K562 (cell line): ENCODE measurements around the gene RGL2. TPM values are rescaled to one million over a fixed set of nuclear protein-coding genes. Genes with fewer than 3 reads are reported as not detected.
A peak's percentile ranks its signal among the peaks of the same experiment; 100 is the strongest.

Source experiments
- AFF4 ChIP-seq: sonication (generic); formaldehyde crosslinking; IDR thresholded peaks from 2 replicates; pipeline ENCODE4 v1.8.0; 2023; ENCODE audit warnings: mild to moderate bottlenecking, missing genetic modification reagents
- BCL6 ChIP-seq: fragments of 250-450 bp; sonication (Bioruptor Pico); IDR thresholded peaks from 2 replicates; pipeline ENCODE4 v1.4.0; 2020
- E4F1 ChIP-seq: fragments of 250-450 bp; sonication (Bioruptor Pico); IDR thresholded peaks from 2 replicates; pipeline ENCODE4 v1.5.0; 2021; ENCODE audit warnings: mild to moderate bottlenecking, borderline replicate concordance
- FOXK2 ChIP-seq, 2 experiments: fragments of 450-650 bp; IDR thresholded peaks in 1 of 2; conservative IDR thresholded peaks in 1 of 2; 2 replicates each; pipeline ENCODE4 v1.6.1; 2016; ENCODE audit warnings: low read depth in 2 of 2, mild to moderate bottlenecking in 1 of 2
- GATAD2B ChIP-seq: fragments of 450-650 bp; IDR thresholded peaks from 2 replicates; pipeline ENCODE4 v1.6.1; 2017; ENCODE audit warnings: mild to moderate bottlenecking, borderline replicate concordance
- HBP1 ChIP-seq: fragments of 450-650 bp; formaldehyde crosslinking; IDR thresholded peaks from 2 replicates; pipeline ENCODE4 v1.4.0; 2022; ENCODE audit warnings: missing genetic modification characterization
- PTBP1 ChIP-seq: fragments of 200-400 bp; formaldehyde crosslinking; IDR thresholded peaks from 2 replicates; pipeline ENCODE4 v1.6.1; 2017; ENCODE audit warnings: low read depth, low read length
- PURB ChIP-seq: sonication (generic); formaldehyde crosslinking; IDR thresholded peaks from 2 replicates; pipeline ENCODE4 v1.9.0; 2021; ENCODE audit warnings: low read depth, mild to moderate bottlenecking, missing genetic modification reagents
- RNF2 ChIP-seq: sonication (generic); IDR thresholded peaks from 2 replicates; pipeline ENCODE4 v1.6.1; 2016
- SIRT6 ChIP-seq: IDR thresholded peaks from one replicate; pipeline ENCODE4 v1.6.1; 2012; ENCODE audit warnings: low read depth, mild to moderate bottlenecking, control low read depth, inconsistent platforms, low read length, moderate library complexity
- THRA ChIP-seq: fragments of 450-650 bp; IDR thresholded peaks from 2 replicates; pipeline ENCODE4 v1.6.1; 2017; ENCODE audit warnings: mild to moderate bottlenecking, moderate library complexity
- XRCC3 ChIP-seq: fragments of 450-650 bp; IDR thresholded peaks from 2 replicates; pipeline ENCODE4 v1.6.1; 2017; ENCODE audit warnings: mild to moderate bottlenecking, moderate library complexity
- ZBTB17 ChIP-seq: fragments of 450-650 bp; formaldehyde crosslinking; IDR thresholded peaks from 2 replicates; pipeline ENCODE4 v1.4.0; 2020; ENCODE audit warnings: mild to moderate bottlenecking
- ZKSCAN3 ChIP-seq: fragments of 250-450 bp; sonication (Bioruptor Pico); IDR thresholded peaks from 2 replicates; pipeline ENCODE4 v1.4.0; 2020
- ZNF354B ChIP-seq: fragments of 250-450 bp; sonication (Bioruptor Pico); IDR thresholded peaks from 2 replicates; pipeline ENCODE4 v1.4.0; 2020
- ZNF584 ChIP-seq: fragments of 200-800 bp; sonication (Bioruptor generic); IDR thresholded peaks from 2 replicates; pipeline ENCODE4 v1.6.1; 2016; ENCODE audit warnings: low read depth, mild to moderate bottlenecking, missing genetic modification characterization, missing compliant biosample characterization
- ZNF764 ChIP-seq: fragments of 250-450 bp; sonication (Bioruptor Pico); IDR thresholded peaks from 2 replicates; pipeline ENCODE4 v1.4.0; 2020; ENCODE audit warnings: low read depth, mild to moderate bottlenecking, moderate library complexity
- polyA plus RNA-seq, 8 experiments: library from polyadenylated mRNA; depleted of rRNA in 4 of 8; stranded (reverse) in 5 of 8; unstranded in 3 of 8; fragments of >200 nt; fragmentation: Nextera tagmentation in 2 of 8; fragmentation: Illumina TruSeq in 1 of 8; extraction: Ambion mirVana in 2 of 8; extraction: Trizol in 1 of 8; gene quantifications; 2 replicates each; pipeline versions ENCODE4 v1.2.1 to v1.2.3, GENCODE V29; 2011 to 2014; ENCODE audit warnings: inconsistent platforms in 1 of 8, missing spikeins in 1 of 8
- total RNA-seq, 7 experiments: library from RNA; depleted of rRNA in 6 of 7; stranded (reverse); fragments of >200 nt in 6 of 7; fragmentation: Illumina TruSeq in 2 of 7; extraction: Trizol in 2 of 7; gene quantifications; 2 replicates each; pipeline versions ENCODE4 v1.2.1 to v1.2.3, GENCODE V29; 2011 to 2021; ENCODE audit warnings: low replicate concordance in 1 of 7

RGL2 gene
- total and polyA plus RNA-seq, 9 of the 15 experiments (the other 6 are each of a cell fraction or from before 2014, with no cell fraction given): 1.8 to 57.1 (median 19.5) TPM

- TF ChIP-seq ZBTB17 (CRISPR knock-in tag) (no peak), PURB (CRISPR knock-in tag) (no peak), GATAD2B (no peak), ZKSCAN3 (CRISPR knock-in tag) (no peak), SIRT6 (peak; percentile 26), E4F1 (CRISPR knock-in tag) (no peak), ZNF764 (CRISPR knock-in tag) (no peak), FOXK2 (conservative IDR thresholded peaks at IDR 0.05 in 1 of 2, IDR thresholded peaks at IDR 0.05 in 1 of 2; ENCODE audit: low read depth in 2 of 2) (no peak), THRA (no peak), HBP1 (CRISPR knock-in tag) (no peak), XRCC3 (no peak), AFF4 (CRISPR knock-in tag) (peak; percentile 10; the same call in 1 of the 2 replicates), ZNF354B (CRISPR knock-in tag) (no peak), BCL6 (CRISPR knock-in tag) (no peak), PTBP1 (no peak), ZNF584 (CRISPR knock-in tag) (no peak; the same call in 1 of the 2 replicates), RNF2 (no peak)
These were observed 26.2 kb downstream of the RGL2 start (continued) for GRCh38 chr6:33272275-33273128.
